Measurements from ENCODE around the gene KLHL2.
"Not testable (repeated sequence)": the region's sequence is repeated elsewhere in the genome, so short reads cannot be mapped to it uniquely, and the experiment has no call there.

The KLHL2 gene

GRCh38 chr4:165217325-165217724 is 10.0 kb downstream of the KLHL2 start:
- Histone ChIP-seq H3K27ac (no peak overlapping the region), H3K36me3 (ENCODE audit: insufficient read depth, low read length) (no peaks in the 10 kb centered on the region), H3K9ac (ENCODE audit: insufficient read length) (no peak overlapping the region), H3K9me3 (ENCODE audit: low read depth, low read length) (no peaks in the 10 kb centered on the region), H3K4me3 (no peak overlapping the region)
- DNase-seq (ENCODE audit: low read depth, low spot score) = no peak
- no peak for TF ChIP-seq FOXP2 (optimal IDR thresholded peaks at IDR 0.05; ENCODE audit: control extremely low read depth, extremely low read length, insufficient read depth)

- H3K27ac ChIP-seq; H3K36me3 ChIP-seq (ENCODE audit: insufficient read depth, low read length); H3K9ac ChIP-seq (ENCODE audit: insufficient read length); H3K9me3 ChIP-seq (ENCODE audit: low read depth, low read length); H3K4me3 ChIP-seq; DNase-seq (ENCODE audit: low read depth, low spot score): not testable (repeated sequence)
Observed at GRCh38 chr4:165221306-165221705, 13.9 kb downstream of the KLHL2 start.

GRCh38 chr4:165221993-165222650 is 14.8 kb downstream of the KLHL2 start:
- not testable (repeated sequence) for H3K9me3 ChIP-seq (ENCODE audit: low read depth, low read length); H3K27ac ChIP-seq; H3K36me3 ChIP-seq (ENCODE audit: insufficient read depth, low read length); DNase-seq (ENCODE audit: low read depth, low spot score); H3K9ac ChIP-seq (ENCODE audit: insufficient read length)
- H3K4me3 ChIP-seq = 0 out of 2 replicates have a peak overlapping the region, but pooled peaks have one; percentile 22

GRCh38 chr4:165222651-165222994 is 15.3 kb downstream of the KLHL2 start:
- Histone ChIP-seq H3K4me3 (0 out of 2 replicates have a peak overlapping the region, but pooled peaks have one; percentile 22), H3K27ac (no peak overlapping the region), H3K9me3 (ENCODE audit: low read depth, low read length) (no peaks in the 10 kb centered on the region), H3K36me3 (ENCODE audit: insufficient read depth, low read length) (no peaks in the 10 kb centered on the region), H3K9ac (ENCODE audit: insufficient read length) (no peak overlapping the region)
- TF ChIP-seq EZH2 (IDR thresholded peaks at IDR 0.05) (no peak), FOXP2 (optimal IDR thresholded peaks at IDR 0.05; ENCODE audit: control extremely low read depth, extremely low read length, insufficient read depth) (no peak), POLR2AphosphoS5 (IDR thresholded peaks at IDR 0.05; ENCODE audit: borderline replicate concordance, low read depth, low read length) (peak; percentile 48; the same call in 1 of the 2 replicates)
- DNase-seq (ENCODE audit: low read depth, low spot score) = peak; percentile 64

- not testable (repeated sequence) for H3K4me3 ChIP-seq; H3K9me3 ChIP-seq (ENCODE audit: low read depth, low read length); DNase-seq (ENCODE audit: low read depth, low spot score); H3K36me3 ChIP-seq (ENCODE audit: insufficient read depth, low read length); H3K27ac ChIP-seq; H3K9ac ChIP-seq (ENCODE audit: insufficient read length)
Observed at GRCh38 chr4:165227401-165227800, 20.0 kb downstream of the KLHL2 start.

- not testable (repeated sequence) for H3K27ac ChIP-seq; H3K9ac ChIP-seq (ENCODE audit: insufficient read length); H3K4me3 ChIP-seq; H3K9me3 ChIP-seq (ENCODE audit: low read depth, low read length); H3K36me3 ChIP-seq (ENCODE audit: insufficient read depth, low read length); DNase-seq (ENCODE audit: low read depth, low spot score)
Observed at GRCh38 chr4:165229490-165230200, 22.3 kb downstream of the KLHL2 start.

GRCh38 chr4:165232623-165233433 is 25.5 kb downstream of the KLHL2 start:
- not testable (repeated sequence) for H3K36me3 ChIP-seq (ENCODE audit: insufficient read depth, low read length)

GRCh38 chr4:165234766-165235165 is 27.4 kb downstream of the KLHL2 start:
- Histone ChIP-seq H3K4me3 (no peak overlapping the region), H3K9me3 (ENCODE audit: low read depth, low read length) (no peaks in the 10 kb centered on the region), H3K36me3 (ENCODE audit: insufficient read depth, low read length) (no peaks in the 10 kb centered on the region), H3K27ac (no peak overlapping the region), H3K9ac (ENCODE audit: insufficient read length) (no peak overlapping the region)
- DNase-seq (ENCODE audit: low read depth, low spot score) = no peak
- no peak for TF ChIP-seq FOXP2 (optimal IDR thresholded peaks at IDR 0.05; ENCODE audit: control extremely low read depth, extremely low read length, insufficient read depth)
- TF ChIP-seq EZH2 (IDR thresholded peaks at IDR 0.05) = no peak
- no peak for TF ChIP-seq POLR2AphosphoS5 (IDR thresholded peaks at IDR 0.05; ENCODE audit: borderline replicate concordance, low read depth, low read length)

More at GRCh38 chr4:165232623-165233433, 25.5 kb downstream of the KLHL2 start:
- H3K9ac ChIP-seq (ENCODE audit: insufficient read length); H3K27ac ChIP-seq; H3K9me3 ChIP-seq (ENCODE audit: low read depth, low read length); DNase-seq (ENCODE audit: low read depth, low spot score); H3K4me3 ChIP-seq: not testable (repeated sequence)

- H3K9ac ChIP-seq (ENCODE audit: insufficient read length); H3K36me3 ChIP-seq (ENCODE audit: insufficient read depth, low read length); H3K9me3 ChIP-seq (ENCODE audit: low read depth, low read length); H3K27ac ChIP-seq; H3K4me3 ChIP-seq; DNase-seq (ENCODE audit: low read depth, low spot score): not testable (repeated sequence)
Observed at GRCh38 chr4:165236852-165237251, 29.5 kb downstream of the KLHL2 start.

GRCh38 chr4:165238041-165238640 is 30.8 kb downstream of the KLHL2 start:
- H3K4me3 ChIP-seq; H3K27ac ChIP-seq; H3K9ac ChIP-seq (ENCODE audit: insufficient read length); H3K9me3 ChIP-seq (ENCODE audit: low read depth, low read length); DNase-seq (ENCODE audit: low read depth, low spot score); H3K36me3 ChIP-seq (ENCODE audit: insufficient read depth, low read length): not testable (repeated sequence)

GRCh38 chr4:165240761-165241160 is 33.4 kb downstream of the KLHL2 start:
- H3K9ac ChIP-seq (ENCODE audit: insufficient read length) = not testable (repeated sequence)

GRCh38 chr4:165244148-165244547 is 36.8 kb downstream of the KLHL2 start:
- not testable (repeated sequence) for H3K9ac ChIP-seq (ENCODE audit: insufficient read length); H3K27ac ChIP-seq; DNase-seq (ENCODE audit: low read depth, low spot score); H3K4me3 ChIP-seq; H3K9me3 ChIP-seq (ENCODE audit: low read depth, low read length); H3K36me3 ChIP-seq (ENCODE audit: insufficient read depth, low read length)

More at GRCh38 chr4:165240761-165241160, 33.4 kb downstream of the KLHL2 start:
- not testable (repeated sequence) for H3K36me3 ChIP-seq (ENCODE audit: insufficient read depth, low read length); H3K9me3 ChIP-seq (ENCODE audit: low read depth, low read length); H3K27ac ChIP-seq; H3K4me3 ChIP-seq; DNase-seq (ENCODE audit: low read depth, low spot score)
